WTC11 (cell line): ENCODE data around the gene PDE6B.

ENCODE experiments used
- ATF1 ChIP-seq: sonication (generic); formaldehyde crosslinking; IDR thresholded peaks from 2 replicates; pipeline ENCODE4 v1.8.1; 2023; ENCODE audit warnings: mild to moderate bottlenecking, moderate library complexity, missing genetic modification reagents
- CREB1 ChIP-seq: sonication (generic); formaldehyde crosslinking; IDR thresholded peaks from 2 replicates; pipeline ENCODE4 v1.8.0; 2023; ENCODE audit warnings: mild to moderate bottlenecking, missing genetic modification reagents
- CREM ChIP-seq: sonication (generic); formaldehyde crosslinking; IDR thresholded peaks from 2 replicates; pipeline ENCODE4 v1.8.1; 2022; ENCODE audit warnings: mild to moderate bottlenecking, missing genetic modification reagents, moderate library complexity
- IRF2 ChIP-seq: sonication (generic); formaldehyde crosslinking; IDR thresholded peaks from 2 replicates; pipeline ENCODE4 v1.8.0; 2022; ENCODE audit warnings: low read depth, missing genetic modification reagents, borderline replicate concordance
- TF ChIP-seq, protein P1 (sequence below): fragments of 200-600 bp; IDR thresholded peaks from 2 replicates; pipeline ENCODE4 v1.8.0; 2022; ENCODE audit warnings: antibody characterized with exemption
- TF ChIP-seq, protein P2 (sequence below): sonication (generic); formaldehyde crosslinking; IDR thresholded peaks from 2 replicates; pipeline ENCODE4 v1.8.1; 2022; ENCODE audit warnings: low read depth, missing genetic modification reagents, borderline replicate concordance
- TF ChIP-seq, protein P3 (sequence below): sonication (generic); formaldehyde crosslinking; IDR thresholded peaks from 2 replicates; pipeline ENCODE4 v1.8.1; 2023; ENCODE audit warnings: mild to moderate bottlenecking, missing genetic modification reagents, moderate library complexity
- TF ChIP-seq, protein P4 (sequence below): sonication (generic); formaldehyde crosslinking; IDR thresholded peaks from 2 replicates; pipeline ENCODE4 v1.8.0; 2022; ENCODE audit warnings: mild to moderate bottlenecking, missing genetic modification reagents
- TF ChIP-seq, protein P5 (sequence below): fragments of 250-450 bp; sonication (Bioruptor Pico); IDR thresholded peaks from 2 replicates; pipeline ENCODE4 v1.8.0; 2021; ENCODE audit warnings: mild to moderate bottlenecking

DNA sequence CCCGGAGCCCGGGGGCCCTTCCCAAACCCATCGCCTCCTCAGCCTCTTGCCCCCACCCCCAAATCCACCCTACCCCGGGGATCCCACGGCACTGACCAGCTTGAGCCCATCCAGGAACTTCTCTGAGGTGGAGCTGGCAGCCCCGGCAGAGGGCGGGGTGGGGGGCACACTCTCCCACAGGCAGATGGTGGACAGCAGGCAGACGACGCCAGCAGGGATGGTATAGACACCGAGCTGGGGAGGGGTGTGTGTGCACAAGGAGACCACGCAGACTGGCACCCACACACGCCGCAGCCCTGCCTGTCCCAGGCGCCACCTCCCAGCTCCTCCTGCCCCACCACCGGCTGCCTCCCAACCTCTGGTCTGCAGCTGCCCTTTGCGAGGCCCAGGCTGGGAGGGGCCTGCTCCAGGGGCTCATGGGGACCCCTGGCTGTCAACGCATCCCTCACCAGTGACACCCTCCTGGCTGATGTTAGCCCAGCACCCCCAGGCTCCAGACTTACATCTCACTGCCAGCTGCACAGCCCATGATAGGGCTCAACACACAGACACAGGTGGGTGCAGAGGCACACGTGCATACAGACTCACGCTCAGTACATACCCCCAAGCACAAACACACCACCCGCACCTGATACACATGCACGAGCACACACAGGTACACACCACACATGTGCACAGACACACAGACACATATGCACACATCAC lies 59.4 kb downstream of the PDE6B start:
- TF ChIP-seq, protein P1, sequence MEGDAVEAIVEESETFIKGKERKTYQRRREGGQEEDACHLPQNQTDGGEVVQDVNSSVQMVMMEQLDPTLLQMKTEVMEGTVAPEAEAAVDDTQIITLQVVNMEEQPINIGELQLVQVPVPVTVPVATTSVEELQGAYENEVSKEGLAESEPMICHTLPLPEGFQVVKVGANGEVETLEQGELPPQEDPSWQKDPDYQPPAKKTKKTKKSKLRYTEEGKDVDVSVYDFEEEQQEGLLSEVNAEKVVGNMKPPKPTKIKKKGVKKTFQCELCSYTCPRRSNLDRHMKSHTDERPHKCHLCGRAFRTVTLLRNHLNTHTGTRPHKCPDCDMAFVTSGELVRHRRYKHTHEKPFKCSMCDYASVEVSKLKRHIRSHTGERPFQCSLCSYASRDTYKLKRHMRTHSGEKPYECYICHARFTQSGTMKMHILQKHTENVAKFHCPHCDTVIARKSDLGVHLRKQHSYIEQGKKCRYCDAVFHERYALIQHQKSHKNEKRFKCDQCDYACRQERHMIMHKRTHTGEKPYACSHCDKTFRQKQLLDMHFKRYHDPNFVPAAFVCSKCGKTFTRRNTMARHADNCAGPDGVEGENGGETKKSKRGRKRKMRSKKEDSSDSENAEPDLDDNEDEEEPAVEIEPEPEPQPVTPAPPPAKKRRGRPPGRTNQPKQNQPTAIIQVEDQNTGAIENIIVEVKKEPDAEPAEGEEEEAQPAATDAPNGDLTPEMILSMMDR, result no peak
- TF ChIP-seq, protein P2, sequence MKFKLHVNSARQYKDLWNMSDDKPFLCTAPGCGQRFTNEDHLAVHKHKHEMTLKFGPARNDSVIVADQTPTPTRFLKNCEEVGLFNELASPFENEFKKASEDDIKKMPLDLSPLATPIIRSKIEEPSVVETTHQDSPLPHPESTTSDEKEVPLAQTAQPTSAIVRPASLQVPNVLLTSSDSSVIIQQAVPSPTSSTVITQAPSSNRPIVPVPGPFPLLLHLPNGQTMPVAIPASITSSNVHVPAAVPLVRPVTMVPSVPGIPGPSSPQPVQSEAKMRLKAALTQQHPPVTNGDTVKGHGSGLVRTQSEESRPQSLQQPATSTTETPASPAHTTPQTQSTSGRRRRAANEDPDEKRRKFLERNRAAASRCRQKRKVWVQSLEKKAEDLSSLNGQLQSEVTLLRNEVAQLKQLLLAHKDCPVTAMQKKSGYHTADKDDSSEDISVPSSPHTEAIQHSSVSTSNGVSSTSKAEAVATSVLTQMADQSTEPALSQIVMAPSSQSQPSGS (CRISPR knock-in tag), result no peak
- TF ChIP-seq CREB1 (CRISPR knock-in tag) (no peak), IRF2 (CRISPR knock-in tag) (no peak), ATF1 (CRISPR knock-in tag) (no peak), CREM (CRISPR knock-in tag) (no peak)
- TF ChIP-seq, protein P3, sequence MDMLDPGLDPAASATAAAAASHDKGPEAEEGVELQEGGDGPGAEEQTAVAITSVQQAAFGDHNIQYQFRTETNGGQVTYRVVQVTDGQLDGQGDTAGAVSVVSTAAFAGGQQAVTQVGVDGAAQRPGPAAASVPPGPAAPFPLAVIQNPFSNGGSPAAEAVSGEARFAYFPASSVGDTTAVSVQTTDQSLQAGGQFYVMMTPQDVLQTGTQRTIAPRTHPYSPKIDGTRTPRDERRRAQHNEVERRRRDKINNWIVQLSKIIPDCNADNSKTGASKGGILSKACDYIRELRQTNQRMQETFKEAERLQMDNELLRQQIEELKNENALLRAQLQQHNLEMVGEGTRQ (CRISPR knock-in tag), result no peak
- TF ChIP-seq, protein P4, sequence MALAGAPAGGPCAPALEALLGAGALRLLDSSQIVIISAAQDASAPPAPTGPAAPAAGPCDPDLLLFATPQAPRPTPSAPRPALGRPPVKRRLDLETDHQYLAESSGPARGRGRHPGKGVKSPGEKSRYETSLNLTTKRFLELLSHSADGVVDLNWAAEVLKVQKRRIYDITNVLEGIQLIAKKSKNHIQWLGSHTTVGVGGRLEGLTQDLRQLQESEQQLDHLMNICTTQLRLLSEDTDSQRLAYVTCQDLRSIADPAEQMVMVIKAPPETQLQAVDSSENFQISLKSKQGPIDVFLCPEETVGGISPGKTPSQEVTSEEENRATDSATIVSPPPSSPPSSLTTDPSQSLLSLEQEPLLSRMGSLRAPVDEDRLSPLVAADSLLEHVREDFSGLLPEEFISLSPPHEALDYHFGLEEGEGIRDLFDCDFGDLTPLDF (CRISPR knock-in tag), result no peak
- TF ChIP-seq, protein P5, sequence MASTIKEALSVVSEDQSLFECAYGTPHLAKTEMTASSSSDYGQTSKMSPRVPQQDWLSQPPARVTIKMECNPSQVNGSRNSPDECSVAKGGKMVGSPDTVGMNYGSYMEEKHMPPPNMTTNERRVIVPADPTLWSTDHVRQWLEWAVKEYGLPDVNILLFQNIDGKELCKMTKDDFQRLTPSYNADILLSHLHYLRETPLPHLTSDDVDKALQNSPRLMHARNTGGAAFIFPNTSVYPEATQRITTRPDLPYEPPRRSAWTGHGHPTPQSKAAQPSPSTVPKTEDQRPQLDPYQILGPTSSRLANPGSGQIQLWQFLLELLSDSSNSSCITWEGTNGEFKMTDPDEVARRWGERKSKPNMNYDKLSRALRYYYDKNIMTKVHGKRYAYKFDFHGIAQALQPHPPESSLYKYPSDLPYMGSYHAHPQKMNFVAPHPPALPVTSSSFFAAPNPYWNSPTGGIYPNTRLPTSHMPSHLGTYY (CRISPR knock-in tag), result no peak
